Dermis blood vessel endothelial cell (primary cell): Measurements from ENCODE around the gene PLCL1. TPM values are rescaled to one million over a fixed set of nuclear protein-coding genes. Genes with fewer than 3 reads are reported as not detected.
A peak's percentile ranks its signal among the peaks of the same experiment; 100 is the strongest.

ENCODE experiments used
- DNase-seq: peaks from one replicate; pipeline ENCODE4 v3.0.0; 2010
- total RNA-seq: library from RNA; depleted of rRNA; stranded (reverse); fragments of >200 nt; gene quantifications from 2 replicates; pipeline ENCODE4 v1.2.3, GENCODE V29; 2014

Gene PLCL1
- total RNA-seq, 1 donor from 2014 or later: 0.68 TPM

GRCh38 chr2:197858607-197859140, 54.3 kb downstream of the PLCL1 start:
- no peak for DNase-seq

- no peak for DNase-seq
Measured at GRCh38 chr2:197862246-197862955, 58.0 kb downstream of the PLCL1 start.

GRCh38 chr2:197863744-197864143, 59.4 kb downstream of the PLCL1 start:
- no peak for DNase-seq

GRCh38 chr2:197866455-197866854, 62.1 kb downstream of the PLCL1 start:
- DNase-seq: no peak

- DNase-seq: no peak
Measured at GRCh38 chr2:197867033-197867432, 62.6 kb downstream of the PLCL1 start.

- DNase-seq: no peak
Measured at GRCh38 chr2:197867624-197868023, 63.2 kb downstream of the PLCL1 start.

- DNase-seq: no peak
Measured at GRCh38 chr2:197868206-197868605, 63.8 kb downstream of the PLCL1 start.

GRCh38 chr2:197869041-197869440, 64.6 kb downstream of the PLCL1 start:
- no peak for DNase-seq

- DNase-seq: no peak
Measured at GRCh38 chr2:197869501-197870111, 65.2 kb downstream of the PLCL1 start.

GRCh38 chr2:197870137-197870536, 65.7 kb downstream of the PLCL1 start:
- no peak for DNase-seq

GRCh38 chr2:197871780-197872456, 67.5 kb downstream of the PLCL1 start:
- no peak for DNase-seq

- no peak for DNase-seq
Measured at GRCh38 chr2:197873293-197873701, 68.9 kb downstream of the PLCL1 start.

- DNase-seq: no peak
Measured at GRCh38 chr2:197875763-197876162, 71.4 kb downstream of the PLCL1 start.

- DNase-seq: no peak
Measured at GRCh38 chr2:197876524-197876923, 72.1 kb downstream of the PLCL1 start.

GRCh38 chr2:197877038-197877437, 72.6 kb downstream of the PLCL1 start:
- DNase-seq: no peak

- no peak for DNase-seq
Measured at GRCh38 chr2:197878792-197879191, 74.4 kb downstream of the PLCL1 start.

- no peak for DNase-seq
Measured at GRCh38 chr2:197879812-197880408, 75.5 kb downstream of the PLCL1 start.

GRCh38 chr2:197883354-197884032, 79.1 kb downstream of the PLCL1 start:
- DNase-seq: no peak

GRCh38 chr2:197884252-197884651, 79.9 kb downstream of the PLCL1 start:
- DNase-seq: no peak

GRCh38 chr2:197885126-197885525, 80.7 kb downstream of the PLCL1 start:
- no peak for DNase-seq

- DNase-seq: no peak
Measured at GRCh38 chr2:197885587-197885986, 81.2 kb downstream of the PLCL1 start.

GRCh38 chr2:197888321-197888720, 83.9 kb downstream of the PLCL1 start:
- no peak for DNase-seq

GRCh38 chr2:197889041-197889440, 84.6 kb downstream of the PLCL1 start:
- peak; percentile 47 for DNase-seq
